Measurements from ENCODE around the gene SEPTIN10.

SEPTIN10 gene

DNA sequence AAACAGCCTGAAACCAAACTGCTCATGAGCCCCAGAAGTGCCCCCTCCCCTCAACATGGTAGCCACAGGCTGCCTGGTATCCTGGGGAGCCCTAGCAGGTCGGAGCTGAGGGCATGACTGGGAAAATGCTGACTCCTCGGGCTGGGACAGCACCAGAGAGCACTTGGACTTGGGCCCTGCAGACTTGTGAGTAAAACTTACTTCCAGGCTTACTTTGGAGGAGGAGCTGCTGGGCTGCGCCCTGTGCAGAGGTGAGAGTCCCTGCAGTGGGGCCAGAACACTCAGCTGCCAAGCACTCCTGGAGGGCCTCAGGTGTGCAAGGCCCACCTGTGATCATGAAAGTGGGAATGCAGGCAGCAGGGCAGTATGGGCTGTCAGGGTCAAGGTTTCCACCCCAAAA is 119.4 kb downstream of the SEPTIN10 start:
- DNase-seq = no peak

DNA sequence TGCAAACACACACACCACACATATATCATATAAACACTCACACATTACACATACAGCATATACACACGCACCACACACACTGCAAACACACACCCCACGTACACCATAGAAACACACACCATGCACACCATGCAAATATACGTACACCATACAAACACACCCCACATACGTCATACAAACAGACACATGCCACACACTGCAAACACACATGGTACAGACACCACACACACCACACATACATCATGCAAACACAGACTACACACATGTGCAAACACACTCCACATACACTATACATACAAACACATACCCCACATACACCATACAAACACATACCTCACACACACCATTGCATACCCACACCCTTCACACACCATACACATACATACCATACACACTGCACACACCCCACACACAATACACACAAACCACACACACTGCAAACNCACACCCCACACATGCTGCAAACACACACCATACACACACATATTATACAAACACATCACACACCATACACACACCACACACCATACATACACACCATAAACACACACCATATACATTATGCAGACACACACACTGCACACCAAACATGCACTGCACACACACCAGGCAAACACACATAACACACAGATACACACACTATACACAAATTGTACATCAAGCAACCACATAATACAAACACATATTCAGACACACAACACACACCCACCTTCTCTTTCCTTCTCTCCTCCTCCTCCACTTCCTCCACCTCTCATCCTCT is 120.4 kb downstream of the SEPTIN10 start:
- no peak for DNase-seq
